Adipose tissue (tissue), 3 donors: ENCODE measurements around the gene SSNA1. TPM values are rescaled to one million over a fixed set of nuclear protein-coding genes. Genes with fewer than 3 reads are reported as not detected.
"Not testable (repeated sequence)": the region's sequence is repeated elsewhere in the genome, so short reads cannot be mapped to it uniquely, and the experiment has no call there.

ENCODE experiments used
- H3K27ac ChIP-seq: one replicate; pipeline ENCODE4 v1.5.1; 2013; ENCODE audit warnings: low read depth, low read length
- WGBS, 3 donors: extraction: QIAGEN DNeasy Blood & Tissue Kit; methylation state at CpG; one replicate each; pipeline ENCODE4 v1.1.7; 2013; 5-methylcytosine and 5-hydroxymethylcytosine counted together
- polyA plus RNA-seq, 3 donors: library from polyadenylated mRNA; stranded (reverse); fragments of 200-250 nt; gene quantifications; one replicate each; pipeline ENCODE4 v1.2.3, GENCODE V29; 2013
- donor health status: healthy with polysubstance abuse.
- donor health status: Bipolar disorder and iron deficiency.
- donor health status: healthy.

Gene SSNA1
- polyA plus RNA-seq, 3 donors: 70.9 to 103 (median 98.2) TPM

- H3K27ac ChIP-seq: no peak overlapping the region
- WGBS, 3 donors: 69 to 78% (median 74%) methylated on average over 26 to 40 of the region's 40 CpGs
Observed at GRCh38 chr9:137233143-137233980, 44.9 kb downstream of the SSNA1 start.

DNA sequence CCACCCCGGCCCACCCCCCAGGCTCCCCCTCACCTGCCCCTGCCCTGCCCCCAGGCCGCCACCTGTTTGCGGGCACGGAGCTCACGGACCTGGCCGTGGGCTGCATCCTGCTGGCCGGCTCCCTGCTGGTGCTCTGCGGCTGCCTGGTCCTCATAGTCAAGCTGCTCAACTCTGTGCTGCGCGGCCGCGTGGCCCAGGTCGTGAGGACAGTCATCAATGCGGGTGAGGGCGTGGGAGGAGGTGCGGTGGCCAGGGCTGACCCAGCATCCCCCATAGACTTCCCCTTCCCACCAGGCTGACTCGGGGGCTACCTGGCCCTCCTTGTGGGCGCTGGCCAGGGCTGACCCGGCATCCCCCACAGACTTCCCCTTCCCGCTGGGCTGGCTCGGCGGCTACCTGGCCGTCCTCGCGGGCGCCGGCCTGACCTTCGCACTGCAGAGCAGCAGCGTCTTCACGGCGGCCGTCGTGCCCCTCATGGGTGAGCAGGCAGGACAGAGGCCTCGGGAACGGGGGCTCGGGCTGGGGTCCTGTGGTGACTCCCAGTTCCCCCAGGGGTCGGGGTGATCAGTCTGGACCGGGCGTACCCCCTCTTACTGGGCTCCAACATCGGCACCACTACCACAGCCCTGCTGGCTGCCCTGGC is 45.7 kb downstream of the SSNA1 start:
- no peak overlapping the region for H3K27ac ChIP-seq
- WGBS, 3 donors: 47 to 54% (median 49%) methylated on average over 32 to 40 of the region's 40 CpGs

- 65 to 82% (median 72%) methylated on average over 17 to 18 of the region's 18 CpGs for WGBS, 3 donors
- H3K27ac ChIP-seq: no peak overlapping the region
Observed at GRCh38 chr9:137234758-137235423, 46.4 kb downstream of the SSNA1 start.

- no peak overlapping the region for H3K27ac ChIP-seq
- 61 to 67% (median 66%) methylated on average over 28 to 35 of the region's 35 CpGs for WGBS, 3 donors
Observed at GRCh38 chr9:137235424-137236237, 47.2 kb downstream of the SSNA1 start.

DNA sequence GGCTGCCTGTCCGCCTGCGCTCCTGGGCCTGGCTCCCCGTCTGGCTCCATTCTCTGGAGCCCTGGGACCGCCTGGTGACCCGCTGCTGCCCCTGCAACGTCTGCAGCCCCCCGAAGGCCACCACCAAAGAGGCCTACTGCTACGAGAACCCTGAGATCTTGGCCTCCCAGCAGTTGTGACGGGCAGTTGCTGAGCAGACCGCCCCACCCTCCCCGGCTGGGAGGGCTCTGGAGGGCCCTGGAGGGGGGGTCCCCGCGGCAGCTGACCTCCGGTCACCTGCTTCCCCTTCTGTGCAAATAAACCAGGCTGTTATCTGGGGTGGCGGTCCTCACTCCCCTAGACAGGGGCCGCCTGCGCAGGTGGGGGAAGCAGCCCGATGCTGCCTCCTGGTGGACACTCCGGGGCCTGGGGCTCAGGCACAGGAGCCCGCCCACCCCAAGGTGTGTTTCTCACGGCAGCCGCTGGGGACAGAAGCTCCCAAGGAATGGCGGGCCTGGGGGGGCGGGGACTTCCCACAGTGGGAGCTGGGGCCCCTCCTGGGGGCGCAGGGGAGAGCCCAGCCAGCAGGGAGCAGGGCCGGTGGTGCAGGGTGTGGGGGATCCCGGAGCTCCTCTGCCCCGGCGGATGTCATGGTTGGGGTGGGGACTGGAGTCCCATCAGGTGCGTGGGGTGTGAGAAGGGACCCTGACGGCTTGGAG is 47.9 kb downstream of the SSNA1 start:
- H3K27ac ChIP-seq: no peak overlapping the region
- 8 to 10% (median 9%) methylated on average over 30 to 31 of the region's 31 CpGs for WGBS, 3 donors

GRCh38 chr9:137236936-137237421 is 48.5 kb downstream of the SSNA1 start:
- H3K27ac ChIP-seq: no peak overlapping the region
- 31 to 37% (median 37%) methylated on average over 11 of the region's 11 CpGs for WGBS, 3 donors

DNA sequence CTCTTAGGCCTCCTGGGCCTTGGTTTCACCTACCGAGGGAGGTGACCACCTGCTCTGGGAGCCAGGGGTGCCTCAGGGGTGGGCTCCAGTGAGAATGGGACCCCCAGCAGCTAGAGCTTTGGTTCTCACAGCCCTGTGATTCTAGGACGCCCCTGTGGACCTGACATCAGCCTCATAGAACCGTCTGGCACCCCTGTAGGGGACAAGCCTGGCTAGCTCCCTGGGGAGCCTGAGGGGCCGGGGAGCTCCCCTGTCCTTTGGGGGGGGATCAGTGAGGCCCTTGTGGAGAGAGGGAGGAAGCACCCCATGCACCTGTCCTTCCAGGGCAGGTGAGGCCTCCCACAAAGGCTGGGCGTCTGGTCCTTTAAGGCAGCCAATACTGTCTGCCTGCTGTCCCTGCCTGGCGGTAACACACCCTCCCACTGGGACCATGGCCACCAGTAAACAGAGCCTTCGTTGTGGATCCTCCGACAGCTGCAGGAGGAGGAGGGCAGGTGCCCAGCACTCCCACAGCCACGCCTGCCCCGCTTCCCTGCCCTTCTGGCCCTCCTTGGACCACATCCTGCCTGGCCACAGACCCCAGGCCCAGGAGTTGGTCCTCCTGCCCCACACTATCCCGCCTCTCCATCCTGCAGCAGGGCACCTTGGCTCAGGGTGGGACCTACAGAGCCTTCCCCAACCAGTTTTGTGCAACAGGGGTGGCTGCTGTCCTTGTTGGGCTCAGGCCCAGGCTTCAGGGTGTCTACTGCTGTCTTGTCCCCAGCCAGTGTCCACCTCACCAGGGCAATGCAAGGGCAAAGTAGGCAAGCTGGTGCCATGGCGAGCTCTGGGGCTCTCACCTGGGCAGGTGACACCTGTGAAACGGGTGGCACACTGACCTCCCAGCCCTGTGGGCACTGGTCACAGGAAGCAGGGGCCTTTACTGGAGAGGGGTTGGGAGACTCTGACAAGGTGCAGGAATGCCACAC is 49.6 kb downstream of the SSNA1 start:
- H3K27ac ChIP-seq: no peak overlapping the region
- 60 to 81% (median 80%) methylated on average over 13 of the region's 13 CpGs for WGBS, 3 donors

DNA sequence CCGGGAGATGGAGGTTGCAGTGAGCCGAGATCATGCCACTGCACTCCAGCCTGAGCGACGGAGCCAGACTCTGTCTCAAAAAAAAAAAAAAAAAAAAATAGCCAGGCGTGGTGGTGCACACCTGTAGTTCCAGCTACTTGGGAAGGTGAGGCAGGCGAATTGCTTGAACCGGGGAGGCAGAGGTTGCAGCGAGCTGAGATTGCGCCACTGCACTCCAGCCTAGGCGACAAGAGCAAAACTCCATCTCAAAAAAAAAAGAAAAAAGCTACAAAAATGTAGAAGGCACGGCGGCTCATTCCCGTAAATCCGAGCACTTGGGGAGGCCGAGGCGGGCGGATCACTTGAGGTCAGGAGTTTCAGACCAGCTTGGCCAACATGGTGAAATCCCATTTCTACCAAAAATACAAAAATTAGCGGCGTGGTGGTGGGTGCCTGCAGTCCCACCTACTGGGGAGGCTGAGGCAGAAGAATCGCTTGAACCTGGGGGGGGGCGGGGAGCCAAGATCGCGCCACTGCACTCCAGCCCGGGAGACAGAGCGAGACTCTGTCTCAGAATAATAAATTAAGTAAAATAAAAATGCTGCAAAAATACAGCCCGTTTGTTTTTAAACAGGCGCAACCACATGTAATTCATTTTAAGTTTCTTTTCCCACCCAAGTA is 51.2 kb downstream of the SSNA1 start:
- not testable (repeated sequence) for H3K27ac ChIP-seq
- WGBS, 3 donors: 42 to 52% (median 48%) methylated on average over 23 to 27 of the region's 27 CpGs

Other genes with a start within 250 kb of the SSNA1 start
- gene FBXW5, start 243.9 kb upstream of the SSNA1 start, polyA plus RNA-seq: 100 to 1,000 TPM; 102 to 173 (median 139) TPM
- gene C8G, start 243.4 kb upstream of the SSNA1 start, polyA plus RNA-seq: 1 to 10 TPM in 1 of 3 donors, under 1 TPM in 1, not detected in 1; 0.85 to 1.1 TPM
- gene LCN12, start 236.4 kb upstream of the SSNA1 start, polyA plus RNA-seq: 1 to 10 TPM in 1 of 3 donors, under 1 TPM in 1, not detected in 1; 0.67 to 1.4 TPM
- 100 to 1,000 TPM in 1 of 3 donors, 10 to 100 TPM in 2; 22.4 to 185 (median 74.9) TPM for gene PTGDS, start 211.2 kb upstream of the SSNA1 start, polyA plus RNA-seq
- under 1 TPM in 2 of 3 donors, not detected in 1; 0.10 to 0.45 TPM for gene LCNL1, start 205.7 kb upstream of the SSNA1 start, polyA plus RNA-seq
- gene PAXX, start 196.3 kb upstream of the SSNA1 start, polyA plus RNA-seq: 10 to 100 TPM; 34.1 to 51.5 (median 49.1) TPM
- 1 to 10 TPM in 2 of 3 donors, under 1 TPM in 1; 0.33 to 3.0 (median 3.0) TPM for gene CLIC3, start 192.1 kb upstream of the SSNA1 start, polyA plus RNA-seq
- 10 to 100 TPM; 15.8 to 42.9 (median 33.1) TPM for gene ABCA2, start 160.4 kb upstream of the SSNA1 start, polyA plus RNA-seq
- 1 to 10 TPM in 2 of 3 donors, under 1 TPM in 1; 0.10 to 1.5 (median 1.1) TPM for gene FUT7, start 156.6 kb upstream of the SSNA1 start, polyA plus RNA-seq
- 100 to 1,000 TPM in 2 of 3 donors, 10 to 100 TPM in 1; 45.3 to 213 (median 113) TPM for gene NPDC1, start 142.5 kb upstream of the SSNA1 start, polyA plus RNA-seq
- gene ENTPD2, start 134.6 kb upstream of the SSNA1 start, polyA plus RNA-seq: 1 to 10 TPM in 2 of 3 donors, under 1 TPM in 1; 0.61 to 1.6 (median 1.3) TPM
- under 1 TPM; 0.11 to 0.34 (median 0.18) TPM for gene SAPCD2, start 118.1 kb upstream of the SSNA1 start, polyA plus RNA-seq
- 1 to 10 TPM; 3.8 to 9.0 (median 6.0) TPM for gene UAP1L1, start 111.2 kb upstream of the SSNA1 start, polyA plus RNA-seq
- gene MAN1B1, start 101.7 kb upstream of the SSNA1 start, polyA plus RNA-seq: 10 to 100 TPM; 25.8 to 41.6 (median 31.2) TPM
- gene DPP7, start 73.9 kb upstream of the SSNA1 start, polyA plus RNA-seq: 100 to 1,000 TPM; 132 to 152 (median 140) TPM
- gene GRIN1, start 49.5 kb upstream of the SSNA1 start, polyA plus RNA-seq: under 1 TPM in 1 of 3 donors, not detected in 2; 0.26 TPM
- under 1 TPM in 2 of 3 donors, not detected in 1; 0.40 to 0.47 TPM for gene LRRC26, start 18.6 kb upstream of the SSNA1 start, polyA plus RNA-seq
- gene TMEM210, start 16.6 kb upstream of the SSNA1 start, polyA plus RNA-seq: not detected
- 10 to 100 TPM; 27.5 to 39.9 (median 38.6) TPM for gene ANAPC2, start 116 bp upstream of the SSNA1 start, polyA plus RNA-seq
- 10 to 100 TPM in 1 of 3 donors, 1 to 10 TPM in 2; 4.3 to 67.8 (median 4.5) TPM for gene TPRN, start 12.1 kb downstream of the SSNA1 start, polyA plus RNA-seq
- gene TMEM203, start 17.0 kb downstream of the SSNA1 start, polyA plus RNA-seq: 10 to 100 TPM; 16.8 to 23.5 (median 22.8) TPM
- gene NDOR1, start 17.0 kb downstream of the SSNA1 start, polyA plus RNA-seq: 1 to 10 TPM; 4.9 to 8.4 (median 8.2) TPM
- gene RNF208, start 33.6 kb downstream of the SSNA1 start, polyA plus RNA-seq: 1 to 10 TPM; 2.8 to 4.0 (median 3.5) TPM
- under 1 TPM in 2 of 3 donors, not detected in 1; 0.20 to 0.88 TPM for gene CYSRT1, start 36.5 kb downstream of the SSNA1 start, polyA plus RNA-seq
- gene RNF224, start 38.8 kb downstream of the SSNA1 start, polyA plus RNA-seq: under 1 TPM in 1 of 3 donors, not detected in 2; 0.18 TPM
- under 1 TPM in 2 of 3 donors, not detected in 1; 0.04 to 0.06 TPM for gene SLC34A3, start 42.2 kb downstream of the SSNA1 start, polyA plus RNA-seq
- 100 to 1,000 TPM in 2 of 3 donors, 10 to 100 TPM in 1; 88.8 to 317 (median 145) TPM for gene TUBB4B, start 52.6 kb downstream of the SSNA1 start, polyA plus RNA-seq
- under 1 TPM in 1 of 3 donors, not detected in 2; 0.16 TPM for gene STPG3, start 62.6 kb downstream of the SSNA1 start, polyA plus RNA-seq
- gene NELFB, start 66.7 kb downstream of the SSNA1 start, polyA plus RNA-seq: 10 to 100 TPM; 36.1 to 38.9 (median 37.9) TPM
- gene TOR4A, start 89.0 kb downstream of the SSNA1 start, polyA plus RNA-seq: 1 to 10 TPM; 2.1 to 5.8 (median 5.5) TPM
- gene NRARP, start 113.6 kb downstream of the SSNA1 start, polyA plus RNA-seq: 1 to 10 TPM; 2.3 to 5.9 (median 3.8) TPM
- 10 to 100 TPM in 2 of 3 donors, 1 to 10 TPM in 1; 7.6 to 38.5 (median 14.0) TPM for gene EXD3, start 234.5 kb downstream of the SSNA1 start, polyA plus RNA-seq
- 1 to 10 TPM; 2.0 to 6.8 (median 3.1) TPM for gene NOXA1, start 234.7 kb downstream of the SSNA1 start, polyA plus RNA-seq